OCI-LY7 (cell line): ENCODE results near the gene SLC16A3. TPM values are rescaled to one million over a fixed set of nuclear protein-coding genes. Genes with fewer than 3 reads are reported as not detected.
"Not testable (repeated sequence)": the region's sequence is repeated elsewhere in the genome, so short reads cannot be mapped to it uniquely, and the experiment has no call there.

ENCODE experiments used
- BruUV-seq: library from RNA; stranded (reverse); fragments of 400-500 nt; replicated peaks from 2 replicates; lab custom pipeline; 2021; lab: Mats Ljungman, UMichigan
- CTCF ChIA-PET: fragments of 300-600 bp; sonication (Branson Sonifier 250); formaldehyde crosslinking; loops from one replicate; lab custom pipeline; 2022; ENCODE audit warnings: antibody characterized with exemption; ENCODE audit not compliant: unreplicated experiment; lab: Charles Lee
- POLR2A ChIA-PET: fragments of 300-600 bp; sonication (Branson Sonifier 250); formaldehyde crosslinking; loops from one replicate; lab custom pipeline; 2022; ENCODE audit warnings: antibody characterized with exemption; lab: Charles Lee
- DNase-seq: peaks from one replicate; pipeline ENCODE4 v3.0.0-alpha.2; 2015; ENCODE audit warnings: low spot score
- H2AFZ ChIP-seq: fragments of 200-600 bp; sonication (generic), shearing (Covaris generic); 2 replicates; pipeline ENCODE4 v1.6.1; 2014; ENCODE audit warnings: mild to moderate bottlenecking, antibody characterized with exemption, low read length, moderate library complexity
- H3K27ac ChIP-seq: fragments of 200-600 bp; sonication (generic); 2 replicates; pipeline ENCODE4 v1.5.1; 2014; ENCODE audit warnings: mixed run types, low read depth, mild to moderate bottlenecking, moderate library complexity, low read length, inconsistent platforms; ENCODE audit not compliant: poor library complexity, severe bottlenecking
- H3K36me3 ChIP-seq: fragments of 200-600 bp; sonication (generic); 2 replicates; pipeline ENCODE4 v1.6.1; 2014; ENCODE audit warnings: mild to moderate bottlenecking, antibody characterized with exemption, low read length, moderate library complexity, mixed read lengths; ENCODE audit not compliant: insufficient read depth
- H3K4me1 ChIP-seq: fragments of 200-600 bp; sonication (generic); 2 replicates; pipeline ENCODE4 v1.5.1; 2014; ENCODE audit warnings: mild to moderate bottlenecking, low read length; ENCODE audit not compliant: insufficient read depth, poor library complexity, severe bottlenecking
- H3K4me2 ChIP-seq: fragments of 200-600 bp; sonication (generic); 2 replicates; pipeline ENCODE4 v1.6.1; 2014; ENCODE audit warnings: mild to moderate bottlenecking, low read length
- H3K4me3 ChIP-seq: fragments of 200-600 bp; sonication (generic); 2 replicates; pipeline ENCODE4 v1.5.1; 2014; ENCODE audit warnings: mild to moderate bottlenecking, low read depth, low read length; ENCODE audit not compliant: poor library complexity, severe bottlenecking
- H3K79me2 ChIP-seq: fragments of 200-600 bp; sonication (generic); 2 replicates; pipeline ENCODE4 v1.6.1; 2016; ENCODE audit warnings: low read depth, mild to moderate bottlenecking, low read length, moderate library complexity, mixed read lengths; ENCODE audit not compliant: insufficient read depth
- H3K9me2 ChIP-seq: fragments of 200-600 bp; sonication (generic); 2 replicates; pipeline ENCODE4 v1.6.1; 2016; ENCODE audit warnings: mild to moderate bottlenecking, low read length, mixed read lengths; ENCODE audit not compliant: insufficient read depth
- H3K9me3 ChIP-seq: fragments of 200-600 bp; sonication (generic); 2 replicates; pipeline ENCODE4 v1.6.1; 2014; ENCODE audit warnings: mild to moderate bottlenecking, mixed run types, low read length, mixed read lengths
- H4K20me1 ChIP-seq: fragments of 200-600 bp; sonication (generic); 2 replicates; pipeline ENCODE4 v1.6.1; 2014; ENCODE audit warnings: mild to moderate bottlenecking, antibody characterized with exemption, low read length, moderate library complexity, mixed read lengths; ENCODE audit not compliant: insufficient read depth
- EZH2phosphoT487 ChIP-seq: fragments of 200-600 bp; sonication (generic); IDR thresholded peaks from 2 replicates; pipeline ENCODE4 v1.6.1; 2018; ENCODE audit warnings: low read depth, borderline replicate concordance, mild to moderate bottlenecking, mixed run types, antibody characterized with exemption, low read length, moderate library complexity, mixed read lengths
- intact Hi-C: fragments of 100-400 bp; cut with micrococcal nuclease; formaldehyde crosslinking; loops from one replicate; pipeline ENCODE4 v1.10.0; 2022; ENCODE audit not compliant: unreplicated experiment
- total RNA-seq, 2 experiments: library from RNA; depleted of rRNA in 1 of 2; stranded (reverse); fragments of >200 nt in 1 of 2; shearing (Covaris generic) in 1 of 2; gene quantifications; 2 replicates each; pipeline ENCODE4 v1.2.3, GENCODE V29; 2014 to 2022
- TF ChIP-seq, protein P1 (sequence below): fragments of 200-600 bp; sonication (generic); conservative IDR thresholded peaks from 2 replicates; pipeline ENCODE4 v1.5.1; 2014; ENCODE audit warnings: mild to moderate bottlenecking, antibody characterized with exemption, low read length, moderate library complexity, mixed read lengths

SLC16A3 gene
- total RNA-seq, 2 experiments from 2014 or later, result 21.6 to 55.0 TPM

GRCh38 chr17:82250868-82251500 lies 22.1 kb downstream of the SLC16A3 start:
- no peaks in the 10 kb centered on the region for H4K20me1 ChIP-seq
- CTCF ChIA-PET, result no interaction called here
- no peak overlapping the region for H2AFZ ChIP-seq

DNA sequence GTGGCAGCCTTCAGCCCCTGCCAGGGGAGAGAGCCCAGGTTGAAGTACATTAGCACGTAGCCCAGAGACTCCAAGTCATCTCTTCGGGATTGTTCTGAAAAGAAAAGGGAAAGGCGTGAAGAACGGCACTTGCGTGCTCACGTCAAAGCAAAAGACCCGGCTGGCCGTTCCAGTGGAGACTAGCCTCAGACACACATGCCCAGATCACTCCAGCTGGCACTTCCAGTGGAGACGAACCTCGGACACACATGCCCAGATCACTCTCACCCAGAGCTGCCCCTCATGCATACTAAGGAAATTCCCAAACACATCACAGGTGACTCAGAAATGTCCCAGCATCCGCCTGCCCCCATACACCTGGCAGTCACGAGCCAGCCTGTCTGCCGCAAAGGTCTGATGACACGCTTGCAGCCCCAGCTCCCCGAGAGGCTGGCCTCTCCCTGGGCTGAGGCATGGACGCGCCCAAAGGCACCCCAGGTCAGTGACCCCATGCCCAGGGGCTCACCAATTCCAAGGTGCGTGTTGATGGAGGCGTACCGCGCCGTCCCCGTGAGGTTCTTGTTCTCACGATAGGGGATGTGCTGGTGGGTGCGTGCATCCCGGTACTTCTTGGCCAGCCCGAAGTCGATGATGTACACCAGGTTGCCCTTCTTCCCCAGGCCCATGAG lies 23.8 kb downstream of the SLC16A3 start:
- TF ChIP-seq EZH2phosphoT487, result no peak
- TF ChIP-seq, protein P1, sequence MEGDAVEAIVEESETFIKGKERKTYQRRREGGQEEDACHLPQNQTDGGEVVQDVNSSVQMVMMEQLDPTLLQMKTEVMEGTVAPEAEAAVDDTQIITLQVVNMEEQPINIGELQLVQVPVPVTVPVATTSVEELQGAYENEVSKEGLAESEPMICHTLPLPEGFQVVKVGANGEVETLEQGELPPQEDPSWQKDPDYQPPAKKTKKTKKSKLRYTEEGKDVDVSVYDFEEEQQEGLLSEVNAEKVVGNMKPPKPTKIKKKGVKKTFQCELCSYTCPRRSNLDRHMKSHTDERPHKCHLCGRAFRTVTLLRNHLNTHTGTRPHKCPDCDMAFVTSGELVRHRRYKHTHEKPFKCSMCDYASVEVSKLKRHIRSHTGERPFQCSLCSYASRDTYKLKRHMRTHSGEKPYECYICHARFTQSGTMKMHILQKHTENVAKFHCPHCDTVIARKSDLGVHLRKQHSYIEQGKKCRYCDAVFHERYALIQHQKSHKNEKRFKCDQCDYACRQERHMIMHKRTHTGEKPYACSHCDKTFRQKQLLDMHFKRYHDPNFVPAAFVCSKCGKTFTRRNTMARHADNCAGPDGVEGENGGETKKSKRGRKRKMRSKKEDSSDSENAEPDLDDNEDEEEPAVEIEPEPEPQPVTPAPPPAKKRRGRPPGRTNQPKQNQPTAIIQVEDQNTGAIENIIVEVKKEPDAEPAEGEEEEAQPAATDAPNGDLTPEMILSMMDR, result no peak
- DNase-seq, result no peak
- no peak overlapping the region for H2AFZ ChIP-seq
- H3K9me3 ChIP-seq, result no peaks in the 10 kb centered on the region
- intact Hi-C loops, result no loop called here
- no peak overlapping the region for H3K27ac ChIP-seq
- BruUV-seq, result no TSS peak
- H3K4me2 ChIP-seq, result no peak overlapping the region
- ChIA-PET CTCF (no interaction called here), POLR2A (no interaction called here)
- H3K79me2 ChIP-seq, result peaks cover 10% of the 10 kb centered on the region; the same call in 1 of the 2 replicates
- H3K36me3 ChIP-seq, result peaks cover 92% of the 10 kb centered on the region
- H3K9me2 ChIP-seq, result no peaks in the 10 kb centered on the region
- no peaks in the 10 kb centered on the region for H4K20me1 ChIP-seq
- no peaks in the 10 kb centered on the region for H3K4me1 ChIP-seq
- H3K4me3 ChIP-seq, result no peak overlapping the region

More at GRCh38 chr17:82250868-82251500, 22.1 kb downstream of the SLC16A3 start:
- Histone ChIP-seq H3K9me2 (no peaks in the 10 kb centered on the region), H3K4me2 (no peak overlapping the region), H3K27ac (no peak overlapping the region), H3K9me3 (no peaks in the 10 kb centered on the region), H3K4me1 (no peaks in the 10 kb centered on the region), H3K4me3 (no peak overlapping the region), H3K36me3 (peaks cover 92% of the 10 kb centered on the region), H3K79me2 (no peaks in the 10 kb centered on the region; the same call in 1 of the 2 replicates)
- intact Hi-C loops, result no loop called here
- POLR2A ChIA-PET, result no interaction called here
- no TSS peak for BruUV-seq
- TF ChIP-seq EZH2phosphoT487, result no peak
- TF ChIP-seq, protein P1, result no peak
- DNase-seq, result no peak

DNA sequence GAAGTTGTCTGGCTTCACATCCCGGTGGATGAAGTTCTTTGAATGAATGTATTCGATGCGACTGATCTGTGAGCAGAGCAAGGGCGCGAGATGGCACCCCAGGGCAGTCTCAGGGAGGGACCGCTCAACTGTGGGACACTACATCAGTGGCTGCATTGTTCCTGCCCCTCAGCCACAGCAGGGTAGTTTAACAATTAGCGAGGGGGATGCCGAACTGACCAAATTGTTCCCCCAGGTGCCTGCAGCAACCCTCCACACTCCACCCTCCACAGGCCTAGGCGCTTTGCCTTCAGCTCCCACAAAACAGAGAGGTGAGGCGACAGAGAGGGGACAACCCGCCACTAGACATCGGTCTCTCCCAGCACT lies 24.3 kb downstream of the SLC16A3 start:
- Histone ChIP-seq H3K27ac (no peak overlapping the region), H3K9me2 (no peaks in the 10 kb centered on the region), H4K20me1 (no peaks in the 10 kb centered on the region), H2AFZ (no peak overlapping the region), H3K4me3 (no peak overlapping the region), H3K36me3 (peaks cover 90% of the 10 kb centered on the region), H3K4me2 (no peak overlapping the region), H3K79me2 (peaks cover 10% of the 10 kb centered on the region; the same call in 1 of the 2 replicates), H3K9me3 (no peaks in the 10 kb centered on the region), H3K4me1 (no peaks in the 10 kb centered on the region)
- no peak for DNase-seq
- ChIA-PET CTCF (no interaction called here), POLR2A (interaction anchor here (0.6 kb wide), 1 partner anchor 231 kb away, joined by 3 read pairs; the partner anchor contains the start of gene CENPX)
- intact Hi-C loops, result no loop called here
- no peak for TF ChIP-seq EZH2phosphoT487
- TF ChIP-seq, protein P1, result no peak
- BruUV-seq, result no TSS peak

GRCh38 chr17:82254096-82254495 lies 25.3 kb downstream of the SLC16A3 start:
- H3K79me2 ChIP-seq, H4K20me1 ChIP-seq, H2AFZ ChIP-seq, H3K4me3 ChIP-seq, intact Hi-C loops, H3K9me2 ChIP-seq, BruUV-seq, H3K4me1 ChIP-seq, H3K4me2 ChIP-seq, H3K9me3 ChIP-seq, H3K27ac ChIP-seq, DNase-seq: not testable (repeated sequence)
- H3K36me3 ChIP-seq, result peaks cover 90% of the 10 kb centered on the region
- ChIA-PET CTCF (interaction anchor here (0.6 kb wide), 1 partner anchor 434 kb away, joined by 9 read pairs; no protein-coding TSS in a partner anchor), POLR2A (interaction anchor here (0.6 kb wide), 1 partner anchor 446 kb away, joined by 8 read pairs; no protein-coding TSS in a partner anchor)
